ENCODE results near the gene C10orf90.

C10orf90 gene

GRCh38 chr10:126423732-126424491, 246.6 kb downstream of the C10orf90 start:
- TF ChIP-seq, protein P1, sequence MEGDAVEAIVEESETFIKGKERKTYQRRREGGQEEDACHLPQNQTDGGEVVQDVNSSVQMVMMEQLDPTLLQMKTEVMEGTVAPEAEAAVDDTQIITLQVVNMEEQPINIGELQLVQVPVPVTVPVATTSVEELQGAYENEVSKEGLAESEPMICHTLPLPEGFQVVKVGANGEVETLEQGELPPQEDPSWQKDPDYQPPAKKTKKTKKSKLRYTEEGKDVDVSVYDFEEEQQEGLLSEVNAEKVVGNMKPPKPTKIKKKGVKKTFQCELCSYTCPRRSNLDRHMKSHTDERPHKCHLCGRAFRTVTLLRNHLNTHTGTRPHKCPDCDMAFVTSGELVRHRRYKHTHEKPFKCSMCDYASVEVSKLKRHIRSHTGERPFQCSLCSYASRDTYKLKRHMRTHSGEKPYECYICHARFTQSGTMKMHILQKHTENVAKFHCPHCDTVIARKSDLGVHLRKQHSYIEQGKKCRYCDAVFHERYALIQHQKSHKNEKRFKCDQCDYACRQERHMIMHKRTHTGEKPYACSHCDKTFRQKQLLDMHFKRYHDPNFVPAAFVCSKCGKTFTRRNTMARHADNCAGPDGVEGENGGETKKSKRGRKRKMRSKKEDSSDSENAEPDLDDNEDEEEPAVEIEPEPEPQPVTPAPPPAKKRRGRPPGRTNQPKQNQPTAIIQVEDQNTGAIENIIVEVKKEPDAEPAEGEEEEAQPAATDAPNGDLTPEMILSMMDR (IDR thresholded peaks at IDR 0.05; ENCODE audit: insufficient read depth, low read depth, low read length, missing control alignments): no peak
- H3K4me3 ChIP-seq (ENCODE audit: low read length): no peak overlapping the region
- no peak for DNase-seq (ENCODE audit: low read depth)

DNA sequence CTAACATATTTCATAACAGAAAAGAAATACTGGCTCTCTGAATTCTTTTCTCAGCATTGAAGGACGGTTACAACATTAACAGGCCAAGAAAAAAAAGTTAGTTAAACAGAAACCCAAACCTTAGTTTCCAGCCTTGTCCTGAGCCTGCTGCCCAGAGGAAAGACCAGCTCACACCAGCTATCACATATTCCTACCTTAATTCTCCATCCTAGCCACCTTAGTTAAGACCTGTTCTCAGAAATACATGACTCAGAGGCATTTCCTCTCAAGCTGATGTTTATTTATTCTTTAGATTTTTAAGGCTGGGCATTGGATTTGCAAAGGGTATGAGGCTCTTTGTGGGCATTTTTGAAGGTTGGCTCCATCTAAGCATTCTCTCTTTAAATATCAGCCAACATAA, 247.9 kb downstream of the C10orf90 start:
- no peak overlapping the region for H3K4me3 ChIP-seq (ENCODE audit: low read length)
- DNase-seq (ENCODE audit: low read depth): peak; percentile 39
- TF ChIP-seq, protein P1 (IDR thresholded peaks at IDR 0.05; ENCODE audit: insufficient read depth, low read depth, low read length, missing control alignments): no peak

- peak; percentile 68 for DNase-seq (ENCODE audit: low read depth)
- H3K4me3 ChIP-seq (ENCODE audit: low read length): no peak overlapping the region
- TF ChIP-seq, protein P1 (IDR thresholded peaks at IDR 0.05; ENCODE audit: insufficient read depth, low read depth, low read length, missing control alignments): no peak
These were observed 248.7 kb downstream of the C10orf90 start for GRCh38 chr10:126421756-126422256.

- no peak overlapping the region for H3K4me3 ChIP-seq (ENCODE audit: low read length)
- DNase-seq (ENCODE audit: low read depth): peak; percentile 15
- TF ChIP-seq, protein P1 (IDR thresholded peaks at IDR 0.05; ENCODE audit: insufficient read depth, low read depth, low read length, missing control alignments): no peak
These were observed 249.8 kb downstream of the C10orf90 start for GRCh38 chr10:126420567-126421300.

GRCh38 chr10:126417220-126417825, 253.2 kb downstream of the C10orf90 start:
- no peak for DNase-seq (ENCODE audit: low read depth)

DNA sequence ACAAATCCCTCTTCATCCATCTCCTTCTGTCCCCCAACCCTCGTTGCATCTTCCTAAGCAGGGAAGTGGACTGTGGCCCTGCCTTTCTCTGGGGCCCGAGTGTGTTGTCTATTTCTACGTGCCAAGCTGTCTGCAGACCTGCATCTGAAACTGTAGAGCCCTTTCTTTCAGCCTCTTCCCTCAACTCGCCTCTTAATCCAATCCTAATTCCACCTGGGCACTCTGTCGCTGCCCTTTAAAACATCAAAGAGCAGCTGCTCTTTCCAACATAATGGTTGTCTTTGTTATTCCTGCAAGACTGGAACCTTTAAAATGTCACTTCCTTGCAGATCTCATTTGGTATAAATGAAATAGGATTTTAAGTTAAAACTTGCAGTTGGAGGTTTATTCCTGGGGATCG, 260.7 kb downstream of the C10orf90 start:
- H3K4me3 ChIP-seq (ENCODE audit: low read length): no peak overlapping the region
- no peak for DNase-seq (ENCODE audit: low read depth)
- TF ChIP-seq, protein P1 (IDR thresholded peaks at IDR 0.05; ENCODE audit: insufficient read depth, low read depth, low read length, missing control alignments): no peak

More at GRCh38 chr10:126417220-126417825, 253.2 kb downstream of the C10orf90 start:
- TF ChIP-seq, protein P1 (IDR thresholded peaks at IDR 0.05; ENCODE audit: insufficient read depth, low read depth, low read length, missing control alignments): no peak
- H3K4me3 ChIP-seq (ENCODE audit: low read length): no peak overlapping the region

All from epithelial cell of esophagus (primary cell).